SU-DHL-6 (cell line): Measurements from ENCODE around the gene COX14.

Experiments
- CTCF ChIP-seq: fragments of 200-600 bp; sonication (generic); IDR thresholded peaks from one replicate; pipeline ENCODE4 v1.5.1; 2017; ENCODE audit warnings: antibody characterized with exemption, mild to moderate bottlenecking, low read length, moderate library complexity; ENCODE audit not compliant: insufficient read depth, poor library complexity, severe bottlenecking
- EZH2phosphoT487 ChIP-seq: fragments of 200-600 bp; sonication (generic), shearing (Covaris generic); conservative IDR thresholded peaks from 2 replicates; pipeline ENCODE4 v1.6.1; 2018; ENCODE audit warnings: mild to moderate bottlenecking, antibody characterized with exemption, low read length, moderate library complexity, mixed read lengths

- TF ChIP-seq CTCF (no peak), EZH2phosphoT487 (no peak)
Measured at GRCh38 chr12:50107416-50108268, 4.4 kb upstream of the COX14 start.
